Esophagus muscularis mucosa (tissue), 4 donors: Measurements from ENCODE around the gene SLC25A39. TPM values are rescaled to one million over a fixed set of nuclear protein-coding genes. Genes with fewer than 3 reads are reported as not detected.
A peak's percentile ranks its signal among the peaks of the same experiment; 100 is the strongest.
"Not testable (repeated sequence)": the region's sequence is repeated elsewhere in the genome, so short reads cannot be mapped to it uniquely, and the experiment has no call there.

ENCODE experiments used
- DNase-seq: peaks from one replicate; pipeline ENCODE4 v3.0.0-alpha.2; 2017; ENCODE audit errors: extremely low spot score
- H3K27ac ChIP-seq, 4 donors: fragments of 200-600 bp; sonication (generic); replicated peaks in 1 of 4; 1 replicate in 3 of 4; 2 replicates in 1 of 4; pipeline ENCODE4 v1.5.1; 2016 to 2019; ENCODE audit warnings: mild to moderate bottlenecking in 1 of 4
- H3K27me3 ChIP-seq, 4 donors: fragments of 200-600 bp; sonication (generic); one replicate each; pipeline versions ENCODE4 v1.5.1 to v1.6.0; 2016 to 2019
- H3K36me3 ChIP-seq, 4 donors: fragments of 200-600 bp; sonication (generic); one replicate each; pipeline ENCODE4 v1.5.1; 2016 to 2019
- H3K4me1 ChIP-seq, 4 donors: fragments of 200-600 bp; sonication (generic); one replicate each; pipeline ENCODE4 v1.5.1; 2016 to 2019
- H3K4me3 ChIP-seq, 4 donors: fragments of 200-600 bp; sonication (generic); 1 replicate in 2 of 4; 2 replicates in 2 of 4; pipeline ENCODE4 v1.5.1; 2016 to 2019; ENCODE audit warnings: mild to moderate bottlenecking in 4 of 4, moderate library complexity in 1 of 4
- H3K9me3 ChIP-seq, 4 donors: fragments of 200-600 bp; sonication (generic); 1 replicate in 3 of 4; 2 replicates in 1 of 4; pipeline ENCODE4 v1.5.1; 2016 to 2019
- EP300 ChIP-seq: sonication (generic); formaldehyde crosslinking; IDR thresholded peaks from one replicate; pipeline ENCODE4 v1.6.1; 2017; ENCODE audit warnings: antibody characterized with exemption
- POLR2A ChIP-seq: fragments of 450-650 bp; IDR thresholded peaks from one replicate; pipeline ENCODE4 v1.6.1; 2017; ENCODE audit warnings: antibody characterized with exemption, moderate library complexity, mild to moderate bottlenecking, low read depth
- POLR2AphosphoS5 ChIP-seq, 2 donors: sonication (generic); formaldehyde crosslinking; IDR thresholded peaks; one replicate each; pipeline ENCODE4 v1.6.1; 2017; ENCODE audit warnings: antibody characterized with exemption in 2 of 2
- WGBS: methylation state at CpG from one replicate; pipeline ENCODE4 v1.1.5; 2018; 5-methylcytosine and 5-hydroxymethylcytosine counted together
- intact Hi-C: fragments of 100-400 bp; cut with DNase I; formaldehyde crosslinking; loops from one replicate; pipeline ENCODE4 v1.15.1; 2023
- total RNA-seq, 4 donors: library from RNA; depleted of rRNA; stranded (reverse); fragments of >200 nt; gene quantifications; one replicate each; pipeline versions ENCODE4 v1.1.0 to v1.2.1, GENCODE V29; 2016
- TF ChIP-seq, protein P1 (sequence below), 3 experiments: fragments of 200-600 bp in 2 of 3; fragments of 450-650 bp in 1 of 3; sonication (generic) in 2 of 3; IDR thresholded peaks; one replicate each; pipeline ENCODE4 v1.5.1; 2017 to 2019; ENCODE audit warnings: antibody characterized with exemption in 3 of 3, mild to moderate bottlenecking in 2 of 3, moderate library complexity in 1 of 3

SLC25A39 gene, protein sequence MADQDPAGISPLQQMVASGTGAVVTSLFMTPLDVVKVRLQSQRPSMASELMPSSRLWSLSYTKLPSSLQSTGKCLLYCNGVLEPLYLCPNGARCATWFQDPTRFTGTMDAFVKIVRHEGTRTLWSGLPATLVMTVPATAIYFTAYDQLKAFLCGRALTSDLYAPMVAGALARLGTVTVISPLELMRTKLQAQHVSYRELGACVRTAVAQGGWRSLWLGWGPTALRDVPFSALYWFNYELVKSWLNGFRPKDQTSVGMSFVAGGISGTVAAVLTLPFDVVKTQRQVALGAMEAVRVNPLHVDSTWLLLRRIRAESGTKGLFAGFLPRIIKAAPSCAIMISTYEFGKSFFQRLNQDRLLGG
- total RNA-seq: 10 to 100 TPM; 41.1 to 69.0 (median 56.8) TPM

DNA sequence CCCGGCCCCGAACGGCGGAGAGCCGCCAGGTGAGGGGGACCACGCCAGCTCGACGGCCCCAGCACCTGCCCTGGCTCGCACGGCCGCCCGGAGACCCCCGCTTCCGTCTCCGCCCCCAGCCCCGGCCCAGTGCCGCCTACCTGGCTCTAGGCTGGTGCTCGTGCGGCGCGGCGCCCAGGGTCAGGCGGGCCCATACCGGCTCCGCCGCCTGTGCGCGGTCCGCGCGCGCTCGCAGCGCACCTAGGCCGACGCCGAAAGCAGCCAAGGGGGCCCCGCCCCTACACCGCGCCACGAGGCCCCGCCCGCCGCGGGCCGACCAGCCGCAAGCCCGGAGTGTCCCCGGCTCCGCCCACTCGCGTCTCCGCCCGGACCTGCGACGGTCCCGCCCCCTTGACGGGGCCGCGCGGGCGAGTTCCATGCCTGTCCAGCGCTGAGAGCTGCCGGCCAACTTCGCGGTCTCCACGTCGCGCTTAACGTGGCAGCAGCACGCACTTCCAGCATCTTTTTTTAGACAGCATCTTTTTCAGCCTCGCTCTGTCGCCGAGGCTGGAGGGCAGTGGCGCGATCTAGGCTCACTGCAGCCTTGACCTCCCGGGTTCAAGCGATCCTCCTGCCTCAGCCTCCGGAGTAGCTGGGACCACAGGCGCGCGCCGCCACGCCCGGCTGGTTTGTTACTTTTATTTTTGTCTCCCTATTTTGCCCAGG, at the start of gene SLC25A39:
TSS of gene SLC25A39 (minus strand) at position 253 of the 705 bp plus-strand sequence. CDS start 1,261 bp downstream, outside the sequence.
- Histone ChIP-seq H3K4me3 (peak within 1 kb of the TSS; percentile 80 to 100 (median 98)), H3K4me1 (peaks cover 27 to 42% (median 41%) of the 10 kb centered on the region in 4 donors), H3K36me3 (peaks cover 21 to 33% (median 29%) of the 10 kb centered on the region in 4 donors), H3K9me3 (no peaks in the 10 kb centered on the region), H3K27me3 (no peaks in the 10 kb centered on the region), H3K27ac (peak within 1 kb of the TSS; percentile 90 to 96 (median 94))
- 0% methylated on average over 15 of the region's 85 CpGs for WGBS
- TF ChIP-seq, protein P1, sequence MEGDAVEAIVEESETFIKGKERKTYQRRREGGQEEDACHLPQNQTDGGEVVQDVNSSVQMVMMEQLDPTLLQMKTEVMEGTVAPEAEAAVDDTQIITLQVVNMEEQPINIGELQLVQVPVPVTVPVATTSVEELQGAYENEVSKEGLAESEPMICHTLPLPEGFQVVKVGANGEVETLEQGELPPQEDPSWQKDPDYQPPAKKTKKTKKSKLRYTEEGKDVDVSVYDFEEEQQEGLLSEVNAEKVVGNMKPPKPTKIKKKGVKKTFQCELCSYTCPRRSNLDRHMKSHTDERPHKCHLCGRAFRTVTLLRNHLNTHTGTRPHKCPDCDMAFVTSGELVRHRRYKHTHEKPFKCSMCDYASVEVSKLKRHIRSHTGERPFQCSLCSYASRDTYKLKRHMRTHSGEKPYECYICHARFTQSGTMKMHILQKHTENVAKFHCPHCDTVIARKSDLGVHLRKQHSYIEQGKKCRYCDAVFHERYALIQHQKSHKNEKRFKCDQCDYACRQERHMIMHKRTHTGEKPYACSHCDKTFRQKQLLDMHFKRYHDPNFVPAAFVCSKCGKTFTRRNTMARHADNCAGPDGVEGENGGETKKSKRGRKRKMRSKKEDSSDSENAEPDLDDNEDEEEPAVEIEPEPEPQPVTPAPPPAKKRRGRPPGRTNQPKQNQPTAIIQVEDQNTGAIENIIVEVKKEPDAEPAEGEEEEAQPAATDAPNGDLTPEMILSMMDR (IDR thresholded peaks at IDR 0.05): peak in 1 of 3 experiments; percentile 34
- TF ChIP-seq POLR2A (no peak), POLR2AphosphoS5 (IDR thresholded peaks at IDR 0.05) (peak; percentile 91 to 94), EP300 (no peak)
- intact Hi-C loops: loop anchor here (2.0 kb wide), 1 partner anchor 106 kb away; the partner anchor contains the start of gene UBTF
- peak; percentile 97 for DNase-seq

DNA sequence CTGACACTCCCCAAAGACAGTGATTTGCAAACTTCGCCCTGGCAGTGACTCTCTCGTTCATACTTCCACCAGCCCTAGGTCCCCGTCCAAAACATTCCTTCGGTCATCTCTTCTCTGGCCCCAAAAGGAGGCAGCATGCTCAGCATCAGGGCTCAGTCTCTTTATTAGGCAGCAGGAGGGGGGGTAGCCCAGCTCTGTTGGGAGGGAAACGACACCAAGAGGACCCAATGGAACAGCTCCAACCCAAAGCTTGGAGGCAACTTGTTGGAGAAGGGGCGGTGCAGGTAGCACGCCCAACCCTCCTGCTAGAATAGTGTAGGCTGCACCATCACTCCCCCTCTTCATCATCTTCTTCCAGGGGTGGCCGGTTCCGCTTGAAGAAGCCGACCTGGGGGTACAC, 47.4 kb upstream of the SLC25A39 start:
- DNase-seq: no peak
- 78% methylated on average over 10 of the region's 10 CpGs for WGBS
- no peak overlapping the region for H3K27ac ChIP-seq
- TF ChIP-seq, protein P1 (IDR thresholded peaks at IDR 0.05): no peak
- TF ChIP-seq POLR2A (no peak), EP300 (no peak), POLR2AphosphoS5 (IDR thresholded peaks at IDR 0.05) (no peak)
- H3K36me3 ChIP-seq: no peaks in the 10 kb centered on the region
- H3K27me3 ChIP-seq: peaks cover 0 to 45% (median 8%) of the 10 kb centered on the region in 4 donors
- no peaks in the 10 kb centered on the region for H3K9me3 ChIP-seq
- H3K4me1 ChIP-seq: peaks cover 6 to 26% (median 22%) of the 10 kb centered on the region in 4 donors
- intact Hi-C loops: no loop called here
- no peak overlapping the region for H3K4me3 ChIP-seq

DNA sequence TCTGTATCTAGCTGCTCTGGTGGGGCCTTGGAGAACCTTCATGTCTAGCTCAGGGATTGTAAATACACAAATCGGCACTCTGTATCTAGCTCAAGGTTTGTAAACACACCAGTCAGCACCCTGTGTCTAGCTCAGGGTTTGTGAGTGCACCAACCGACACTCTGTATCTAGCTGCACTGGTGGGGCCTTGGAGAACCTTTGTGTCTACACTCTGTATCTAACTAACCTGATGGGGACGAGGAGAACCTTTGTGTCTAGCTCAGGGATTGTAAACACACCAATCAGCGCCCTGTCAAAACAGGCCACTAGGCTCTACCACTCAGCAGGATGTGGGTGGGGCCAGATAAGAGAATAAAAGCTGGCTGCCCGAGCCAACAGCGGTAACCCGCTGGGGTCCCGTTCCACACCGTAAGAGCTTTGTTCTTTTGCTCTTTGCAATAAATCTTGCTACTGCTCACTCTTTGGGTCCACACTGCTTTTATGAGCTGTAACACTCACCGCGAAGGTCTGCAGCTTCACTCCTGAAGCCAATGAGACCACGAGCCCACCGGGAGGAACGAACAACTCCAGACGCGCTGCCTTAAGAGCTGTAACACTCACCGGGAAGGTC, 44.9 kb upstream of the SLC25A39 start:
- intact Hi-C loops, DNase-seq, H3K36me3 ChIP-seq, H3K27ac ChIP-seq, H3K4me3 ChIP-seq, H3K4me1 ChIP-seq, H3K9me3 ChIP-seq: not testable (repeated sequence)
- 54% methylated on average over 17 of the region's 17 CpGs for WGBS
- peaks cover 0 to 52% (median 5%) of the 10 kb centered on the region in 4 donors for H3K27me3 ChIP-seq

DNA sequence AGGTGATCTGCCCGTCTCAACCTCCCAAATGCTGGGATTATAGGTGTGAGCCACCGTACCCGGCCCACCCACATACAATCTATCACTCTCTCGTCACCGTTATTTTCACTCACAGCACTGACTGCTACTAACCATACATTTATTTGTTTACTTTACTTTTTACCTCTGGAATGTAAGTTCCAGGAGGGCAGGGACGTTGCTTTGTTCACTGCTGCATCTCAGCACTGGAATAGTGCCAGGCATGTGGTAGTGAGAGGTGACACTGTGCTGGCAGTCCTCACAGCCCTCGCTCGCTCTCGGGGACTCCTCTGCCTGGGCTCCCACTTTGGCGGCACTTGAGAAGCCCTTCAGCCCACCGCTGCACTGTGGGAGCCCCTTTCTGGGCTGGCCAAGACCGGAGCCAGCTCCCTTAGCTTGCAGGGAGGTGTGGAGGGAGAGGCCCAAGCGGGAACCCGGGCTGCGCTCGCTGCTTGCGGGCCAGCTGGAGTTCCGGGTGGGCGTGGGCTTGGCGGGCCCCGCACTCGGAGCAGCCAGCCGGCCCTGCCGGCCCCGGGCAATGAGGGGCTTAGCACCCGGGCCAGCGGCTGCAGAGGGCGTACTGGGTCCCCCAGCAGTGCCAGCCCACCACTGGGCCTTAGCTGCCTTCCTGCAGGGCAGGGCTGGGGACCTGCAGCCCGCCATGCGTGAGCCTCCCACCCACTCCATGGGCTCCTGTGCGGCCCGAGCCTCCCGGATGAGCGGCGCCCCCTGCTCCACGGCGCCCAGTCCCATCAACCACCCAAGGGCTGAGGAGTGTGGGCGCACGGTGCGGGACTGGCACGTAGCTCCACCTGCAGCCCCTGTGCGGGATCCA, 44.0 kb upstream of the SLC25A39 start:
- H3K9me3 ChIP-seq, H3K4me3 ChIP-seq, H3K27ac ChIP-seq, intact Hi-C loops, H3K36me3 ChIP-seq, H3K4me1 ChIP-seq, DNase-seq: not testable (repeated sequence)
- H3K27me3 ChIP-seq: peaks cover 0 to 46% (median 5%) of the 10 kb centered on the region in 4 donors
- 86% methylated on average over 20 of the region's 42 CpGs for WGBS

DNA sequence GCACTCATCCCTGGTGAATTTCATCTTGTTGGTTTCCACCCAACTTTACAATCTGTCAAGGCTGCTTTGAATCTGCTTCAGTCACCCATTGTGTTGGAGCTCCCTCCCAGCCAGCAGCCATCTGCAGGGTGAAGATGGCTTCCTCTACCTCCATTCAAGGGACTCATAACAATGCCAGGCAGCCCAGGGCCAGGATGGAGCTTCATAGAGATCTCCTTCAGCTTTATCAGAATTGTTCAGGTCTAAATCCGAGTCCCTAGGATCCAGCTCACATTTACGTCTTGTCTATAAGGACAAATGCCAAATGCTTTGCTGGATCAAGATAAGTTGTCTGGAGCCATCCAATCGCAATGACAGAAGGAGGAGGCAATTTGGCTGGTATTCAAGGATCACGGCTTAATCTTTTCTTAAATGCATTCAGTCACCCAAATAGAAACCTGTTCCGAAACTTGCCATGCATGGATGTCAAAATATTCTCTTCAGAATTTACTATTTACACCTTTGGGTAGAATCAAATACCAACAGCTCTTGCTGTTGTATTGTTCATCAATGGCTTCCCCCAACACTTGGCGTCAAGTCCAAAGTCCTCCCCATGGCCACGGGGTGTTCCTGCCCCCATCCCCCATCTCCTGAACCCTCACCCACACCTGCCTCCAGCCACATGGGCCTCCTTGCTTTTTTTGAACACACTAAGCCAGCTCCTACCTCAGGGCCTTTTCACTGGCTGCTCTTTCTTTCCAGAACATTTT, 42.8 kb upstream of the SLC25A39 start:
- intact Hi-C loops: no loop called here
- Histone ChIP-seq H3K27ac (no peak overlapping the region), H3K36me3 (no peaks in the 10 kb centered on the region), H3K9me3 (no peaks in the 10 kb centered on the region), H3K27me3 (peaks cover 0 to 58% (median 5%) of the 10 kb centered on the region in 4 donors), H3K4me3 (no peak overlapping the region), H3K4me1 (peaks cover 11 to 18% (median 17%) of the 10 kb centered on the region in 4 donors)
- DNase-seq: no peak
- TF ChIP-seq POLR2AphosphoS5 (IDR thresholded peaks at IDR 0.05): no peak
- WGBS: 76% methylated on average over 7 of the region's 7 CpGs

DNA sequence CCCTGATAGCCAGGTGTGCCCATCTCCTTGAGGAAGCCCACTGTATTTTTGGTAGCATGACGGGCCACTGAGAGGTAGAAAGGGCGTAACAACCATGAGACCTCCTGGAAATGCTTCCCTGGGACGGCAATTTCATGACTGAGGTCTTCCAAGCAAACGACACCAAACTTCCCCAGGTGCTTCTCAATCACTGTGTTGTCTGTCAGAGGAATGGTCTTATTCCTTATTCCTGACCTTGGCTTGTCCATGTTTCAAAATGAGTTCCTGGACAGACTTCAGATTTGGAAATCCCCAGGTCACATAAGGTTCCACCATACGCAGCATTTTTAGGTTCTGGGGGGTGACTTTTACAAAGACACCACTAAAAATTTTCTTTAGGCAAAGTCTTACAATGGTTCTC, 40.4 kb upstream of the SLC25A39 start:
- 82% methylated on average over 5 of the region's 5 CpGs for WGBS
- Histone ChIP-seq H3K27me3 (peaks cover 0 to 47% (median 5%) of the 10 kb centered on the region in 4 donors), H3K4me1 (peaks cover 18 to 30% (median 24%) of the 10 kb centered on the region in 4 donors)
- DNase-seq, H3K4me3 ChIP-seq, H3K9me3 ChIP-seq, H3K27ac ChIP-seq, intact Hi-C loops, H3K36me3 ChIP-seq: not testable (repeated sequence)
